ENCODE results near the gene RASL11B.

RASL11B gene

DNA sequence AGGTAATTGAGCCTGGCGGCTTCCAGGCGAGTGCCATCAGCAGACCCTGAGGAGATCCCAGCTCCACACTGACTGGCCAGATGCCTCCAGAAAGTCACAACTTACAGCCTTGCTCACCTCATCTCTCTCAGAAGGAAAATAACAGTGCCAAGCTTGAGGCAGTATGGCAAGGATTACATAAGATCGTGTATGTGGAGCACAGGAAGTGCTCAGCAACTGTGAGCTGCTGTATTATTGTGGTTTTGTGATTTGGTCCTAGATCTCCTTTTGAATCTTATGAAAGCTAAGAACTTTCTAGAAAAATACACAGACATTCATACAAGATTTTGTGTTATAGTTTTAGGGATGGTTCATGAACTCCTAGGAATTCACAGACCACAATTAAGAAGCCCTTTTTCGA, 14.0 kb downstream of the RASL11B start:
- no peak for DNase-seq

- DNase-seq = no peak
These were observed 14.9 kb downstream of the RASL11B start for GRCh38 chr4:52877036-52877435.

DNA sequence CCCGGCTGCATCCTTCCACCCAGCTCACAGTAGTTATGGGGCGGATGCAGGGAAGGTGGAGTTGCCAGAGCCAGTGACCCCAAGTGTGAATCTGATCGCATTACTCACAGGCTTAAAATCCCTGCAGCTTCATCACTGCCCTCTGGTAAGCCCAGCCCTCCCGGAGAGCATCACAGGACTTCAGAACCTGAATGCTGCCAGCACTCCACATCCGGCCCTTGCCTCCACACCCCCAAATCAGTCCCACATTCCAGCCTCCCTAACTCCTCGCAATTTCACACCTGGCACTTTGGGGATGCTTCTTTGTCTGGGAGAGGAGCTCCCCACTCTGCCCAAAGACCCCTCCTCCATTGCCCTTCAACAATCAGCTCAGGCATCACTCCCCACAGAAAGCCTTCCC, 15.6 kb downstream of the RASL11B start:
- no peak for DNase-seq

DNA sequence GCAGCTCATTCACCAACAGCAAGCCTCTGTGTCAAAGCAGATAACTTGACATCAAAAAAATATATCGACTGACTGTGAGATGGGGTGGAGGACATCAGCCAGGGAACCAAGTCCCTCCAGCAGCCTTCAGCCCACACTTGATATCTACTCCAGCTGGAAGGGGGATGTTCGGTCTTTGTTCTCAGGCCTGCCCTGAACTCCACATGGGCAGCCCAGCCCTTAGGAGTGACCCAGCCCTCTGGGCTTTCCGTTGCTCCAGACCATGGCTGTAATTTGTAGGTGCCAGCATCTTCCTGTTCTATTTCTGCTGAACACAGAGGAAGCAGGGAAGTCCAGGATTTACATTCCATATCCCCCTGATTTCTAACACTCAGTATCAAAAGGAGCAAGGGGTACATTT, 17.4 kb downstream of the RASL11B start:
- no peak for DNase-seq

DNA sequence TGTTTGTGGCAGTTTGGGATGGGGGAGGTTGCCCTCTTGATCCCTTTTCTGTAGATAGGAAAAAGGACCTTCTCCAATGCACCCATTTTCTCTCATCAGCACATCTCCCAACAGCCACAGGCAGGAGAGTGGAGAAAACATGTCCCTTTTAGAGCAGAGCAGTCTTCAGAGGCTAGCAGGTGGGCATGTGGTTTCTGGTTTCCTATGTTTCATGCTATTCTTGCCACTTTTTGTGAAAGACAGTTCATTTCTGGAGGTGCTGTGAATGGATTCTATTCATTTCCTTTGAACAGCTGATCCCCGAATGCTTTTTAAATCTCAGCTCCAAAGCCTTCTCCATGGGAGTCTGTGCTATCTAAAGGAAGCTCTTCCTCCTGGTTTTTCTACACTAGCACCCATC, 18.9 kb downstream of the RASL11B start:
- no peak for DNase-seq

GRCh38 chr4:52883183-52883621, 21.1 kb downstream of the RASL11B start:
- DNase-seq = no peak

DNA sequence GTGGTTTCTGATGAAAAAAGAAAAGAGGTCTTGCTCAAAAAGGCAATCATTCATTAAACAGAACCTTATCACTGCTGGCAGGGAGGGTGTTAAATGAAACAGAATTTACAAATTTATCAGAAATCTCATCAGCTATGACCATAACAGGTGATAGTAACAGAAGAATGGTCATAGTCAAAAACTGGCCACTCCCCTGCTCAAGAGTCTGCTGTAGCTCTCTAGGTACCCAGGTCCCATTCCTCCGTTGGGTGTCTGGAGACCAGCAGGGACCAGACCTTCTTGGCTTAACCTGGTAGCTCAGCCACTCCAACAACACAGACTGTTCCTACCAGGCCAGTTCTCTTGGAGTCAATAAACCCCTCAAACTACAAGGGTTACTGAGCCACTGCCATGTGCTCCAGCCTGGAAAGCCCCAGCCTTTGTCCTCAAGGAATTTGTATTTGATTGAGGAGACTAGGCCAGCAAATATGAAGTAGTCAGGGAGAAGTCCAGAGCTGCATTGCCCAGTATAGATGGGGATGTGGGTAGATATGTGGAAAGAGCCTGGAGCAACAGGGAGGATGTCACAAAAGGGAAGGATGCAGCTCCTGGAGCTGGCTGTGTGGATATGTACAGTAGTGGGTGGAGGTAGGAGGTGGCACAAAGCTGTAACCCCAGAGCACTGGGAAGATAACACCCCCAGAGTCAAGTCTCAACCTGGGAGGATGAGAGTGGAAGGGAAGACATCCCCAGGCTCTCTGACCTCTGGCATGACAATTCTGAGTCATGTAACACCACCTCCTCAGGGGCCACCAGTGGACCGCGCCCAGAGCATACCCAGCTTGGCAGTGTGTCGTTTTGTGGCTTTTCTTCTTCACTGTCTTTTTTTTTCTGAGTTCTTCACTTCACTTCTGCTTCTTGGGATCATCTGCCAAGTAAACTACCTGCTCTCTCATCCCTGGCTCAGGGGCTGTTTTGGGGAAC, 21.9 kb downstream of the RASL11B start:
- DNase-seq = no peak

GRCh38 chr4:52884994-52885393, 22.9 kb downstream of the RASL11B start:
- DNase-seq = no peak

- no peak for DNase-seq
These were observed 27.2 kb downstream of the RASL11B start for GRCh38 chr4:52889354-52889753.

- no peak for DNase-seq
These were observed 27.8 kb downstream of the RASL11B start for GRCh38 chr4:52889778-52890520.

- DNase-seq = no peak
These were observed 28.3 kb downstream of the RASL11B start for GRCh38 chr4:52890521-52890791.

DNA sequence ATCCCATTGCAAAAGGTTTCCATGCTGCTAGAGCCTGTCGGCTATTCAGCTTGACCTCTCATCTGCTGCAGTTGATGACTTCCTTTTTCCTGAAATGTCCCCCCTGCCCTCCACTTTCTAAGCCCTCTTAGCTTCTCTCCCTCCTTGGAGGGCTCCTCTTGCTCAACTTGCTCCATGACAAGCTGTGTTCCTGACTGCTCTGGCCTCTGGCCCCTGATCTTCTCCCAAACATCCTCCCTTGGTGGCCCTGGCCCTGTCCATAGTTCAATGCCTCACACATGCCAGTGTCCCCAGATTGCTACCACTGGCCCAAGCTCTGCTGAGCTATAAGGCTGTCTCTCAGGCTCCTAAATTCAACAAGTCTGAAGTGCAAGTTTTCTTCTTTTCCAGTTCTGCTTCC, 29.6 kb downstream of the RASL11B start:
- no peak for DNase-seq

GRCh38 chr4:52892880-52893279, 30.8 kb downstream of the RASL11B start:
- DNase-seq = no peak

GRCh38 chr4:52894443-52894842, 32.3 kb downstream of the RASL11B start:
- DNase-seq = no peak

GRCh38 chr4:52903273-52903672, 41.2 kb downstream of the RASL11B start:
- DNase-seq = no peak

GRCh38 chr4:52904421-52904820, 42.3 kb downstream of the RASL11B start:
- DNase-seq = no peak

DNA sequence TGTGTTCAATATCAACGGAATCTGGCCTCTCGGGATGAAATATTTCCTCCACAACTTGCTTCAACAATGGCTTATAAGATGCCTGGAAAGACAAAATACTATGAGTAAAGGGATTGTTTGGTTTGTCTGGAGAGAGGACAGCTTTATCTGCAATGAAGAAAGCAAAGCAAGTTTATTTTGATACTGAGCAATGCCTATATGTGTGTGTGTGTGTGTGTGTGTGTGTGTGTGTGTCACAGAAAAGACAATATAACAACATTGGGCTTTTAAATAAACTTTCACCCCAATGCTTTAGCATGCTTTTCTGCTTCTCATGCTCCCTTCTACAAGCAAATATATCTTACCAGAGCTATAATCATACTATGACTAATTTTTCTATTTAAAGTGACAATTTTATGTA, 45.4 kb downstream of the RASL11B start:
- no peak for DNase-seq

GRCh38 chr4:52910115-52910514, 48.0 kb downstream of the RASL11B start:
- DNase-seq = no peak

DNA sequence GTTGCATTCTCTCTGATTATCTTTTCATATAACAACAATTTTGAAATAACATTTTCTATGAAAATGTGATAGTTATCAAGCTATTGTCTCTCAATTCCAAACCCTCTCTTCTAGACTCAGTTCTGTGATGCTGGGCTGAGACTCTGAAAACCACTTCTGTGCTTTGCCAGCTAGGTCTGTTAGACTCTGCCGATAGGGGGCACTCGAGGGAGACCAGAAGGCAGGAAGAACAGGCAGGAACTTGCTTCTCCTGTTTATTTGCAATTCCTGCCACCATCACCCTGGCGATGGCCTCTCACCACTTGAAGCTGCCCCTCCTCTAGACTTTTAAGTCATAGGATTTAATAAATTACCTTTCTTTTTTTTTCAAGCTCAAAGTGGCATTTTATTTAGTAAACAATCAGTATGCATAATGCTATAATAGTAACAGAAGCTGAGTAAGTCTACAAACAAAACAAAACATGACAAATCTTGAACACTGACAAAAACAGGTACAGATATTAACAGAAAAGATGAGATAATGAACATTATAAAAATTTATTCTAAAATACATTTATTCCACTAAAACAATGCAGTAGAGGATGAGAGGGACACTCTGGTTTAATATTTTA, 49.7 kb downstream of the RASL11B start:
- DNase-seq = peak; percentile 45 to 63

- DNase-seq = no peak
These were observed 50.5 kb downstream of the RASL11B start for GRCh38 chr4:52912608-52913007.

DNA sequence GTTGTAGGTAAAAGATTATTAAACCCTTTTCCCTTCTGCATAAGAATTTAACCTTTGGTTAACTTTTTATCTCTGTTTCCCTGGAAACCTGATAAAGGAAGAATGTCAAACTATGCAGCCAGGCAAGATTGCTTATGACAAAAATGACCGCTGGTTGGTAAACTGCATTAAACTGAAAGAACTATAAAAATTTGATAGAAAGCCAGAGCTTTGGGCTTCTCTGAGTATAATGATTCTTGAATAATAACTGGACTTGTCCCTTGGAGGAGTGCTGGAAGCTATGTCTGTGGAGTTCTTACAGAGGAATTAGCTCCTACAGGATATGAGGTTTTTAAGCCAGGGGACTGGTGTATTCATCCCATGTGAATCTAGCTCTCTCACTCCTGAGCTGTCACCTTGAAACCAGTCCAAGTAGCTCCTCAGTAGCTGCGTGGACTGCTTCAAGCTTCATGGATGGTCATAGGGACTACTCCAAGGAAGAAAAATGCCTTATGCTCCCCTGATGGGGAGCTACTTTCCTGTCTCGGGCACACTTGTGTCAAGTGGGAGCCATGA, 52.0 kb downstream of the RASL11B start:
- no peak for DNase-seq

DNA sequence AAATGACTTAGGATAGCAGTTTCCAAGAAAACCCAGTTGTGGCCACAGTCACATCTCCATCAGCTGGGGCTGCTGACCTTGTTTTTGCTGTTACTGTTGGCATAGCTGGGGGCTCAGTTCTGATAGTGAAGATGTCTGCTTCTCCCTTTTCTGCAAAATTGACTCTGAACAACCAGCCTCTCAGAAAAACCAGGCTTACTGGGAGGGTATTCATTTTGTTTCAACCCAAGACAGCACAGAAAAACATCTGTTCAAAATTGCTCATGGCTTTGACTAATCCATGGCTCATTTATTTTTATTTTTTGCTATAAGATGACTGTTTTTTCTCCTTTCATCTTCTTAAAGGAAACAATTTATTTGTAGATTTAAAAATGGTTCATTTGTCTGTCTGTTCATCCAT, 53.1 kb downstream of the RASL11B start:
- DNase-seq = no peak

DNA sequence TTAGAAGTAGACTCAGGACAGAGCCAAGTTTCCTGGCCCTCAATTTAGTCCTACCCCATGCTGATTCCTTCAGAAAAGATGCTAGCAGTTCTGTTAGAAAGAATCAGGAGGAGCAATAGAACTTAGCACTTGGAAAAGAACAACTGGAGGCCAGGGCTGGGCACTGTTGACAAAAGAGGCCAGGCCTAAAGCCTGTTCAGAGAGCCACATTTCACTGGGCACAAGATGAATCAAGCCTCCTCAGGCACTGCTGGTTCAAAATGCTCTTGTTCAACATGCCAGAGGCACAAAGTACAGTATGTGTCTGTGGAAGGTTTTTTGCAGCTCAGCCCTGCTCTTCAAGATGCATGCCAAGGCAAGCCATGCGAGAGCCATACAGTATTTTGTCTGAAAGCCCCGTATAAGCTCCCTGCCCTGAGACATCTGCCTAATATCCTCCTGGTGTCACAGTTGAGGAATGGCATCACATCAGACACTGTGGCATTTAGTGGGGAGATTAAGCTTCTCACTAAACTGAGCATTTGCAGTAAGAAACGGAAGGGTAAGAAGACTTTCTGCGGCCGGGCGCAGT, 53.7 kb downstream of the RASL11B start:
- DNase-seq = no peak
